ENCODE results near the gene CST11.

The CST11 gene

GRCh38 chr20:23488996-23489395 lies 36.3 kb upstream of the CST11 start:
- CTCF ChIA-PET = no interaction called here
- no peak overlapping the region for H3K27ac ChIP-seq
- POLR2A ChIA-PET (ENCODE audit: low non-redundant PET) = no interaction called here
- TF ChIP-seq CTCF (conservative IDR thresholded peaks at IDR 0.05; ENCODE audit: low read depth) = no peak
- DNase-seq (ENCODE audit: low spot score) = no peak

GRCh38 chr20:23488470-23488869 lies 35.8 kb upstream of the CST11 start:
- ChIA-PET CTCF (no interaction called here), POLR2A (ENCODE audit: low non-redundant PET) (no interaction called here)
- no peak overlapping the region for H3K27ac ChIP-seq
- DNase-seq (ENCODE audit: low spot score) = no peak
- TF ChIP-seq CTCF (conservative IDR thresholded peaks at IDR 0.05; ENCODE audit: low read depth) = no peak

GRCh38 chr20:23484081-23484480 lies 31.4 kb upstream of the CST11 start:
- ChIA-PET CTCF (no interaction called here), POLR2A (ENCODE audit: low non-redundant PET) (no interaction called here)
- DNase-seq (ENCODE audit: low spot score) = no peak
- TF ChIP-seq CTCF (conservative IDR thresholded peaks at IDR 0.05; ENCODE audit: low read depth) = no peak
- H3K27ac ChIP-seq = no peak overlapping the region

- H3K27ac ChIP-seq = no peak overlapping the region
- TF ChIP-seq CTCF (conservative IDR thresholded peaks at IDR 0.05; ENCODE audit: low read depth) = no peak
- ChIA-PET POLR2A (ENCODE audit: low non-redundant PET) (no interaction called here), CTCF (interaction anchor here (0.6 kb wide), 1 partner anchor 40 kb away, joined by 3 read pairs; no protein-coding TSS in a partner anchor)
- DNase-seq (ENCODE audit: low spot score) = no peak
Measured at GRCh38 chr20:23482138-23482537, 29.5 kb upstream of the CST11 start.

GRCh38 chr20:23479043-23479442 lies 26.4 kb upstream of the CST11 start:
- TF ChIP-seq CTCF (conservative IDR thresholded peaks at IDR 0.05; ENCODE audit: low read depth) = no peak
- H3K27ac ChIP-seq = no peak overlapping the region
- no peak for DNase-seq (ENCODE audit: low spot score)
- POLR2A ChIA-PET (ENCODE audit: low non-redundant PET) = no interaction called here
- CTCF ChIA-PET = no interaction called here

GRCh38 chr20:23477223-23477622 lies 24.5 kb upstream of the CST11 start:
- H3K27ac ChIP-seq = no peak overlapping the region
- ChIA-PET POLR2A (ENCODE audit: low non-redundant PET) (no interaction called here), CTCF (no interaction called here)
- TF ChIP-seq CTCF (conservative IDR thresholded peaks at IDR 0.05; ENCODE audit: low read depth) = no peak
- DNase-seq (ENCODE audit: low spot score) = no peak

Measured in RWPE1 (cell line).